Transverse colon (tissue), 4 donors: ENCODE results near the gene COL20A1. TPM values are rescaled to one million over a fixed set of nuclear protein-coding genes. Genes with fewer than 3 reads are reported as not detected.

ENCODE experiments used
- DNase-seq: peaks from one replicate; pipeline ENCODE4 v3.0.0-alpha.2; 2019
- H3K27ac ChIP-seq, 4 donors: fragments of 200-600 bp; sonication (generic); 2 replicates each; pipeline ENCODE4 v1.5.1; 2016 to 2018; ENCODE audit warnings: inconsistent platforms in 4 of 4
- H3K27me3 ChIP-seq: fragments of 200-600 bp; sonication (generic); 2 replicates; pipeline ENCODE4 v1.5.1; 2017; ENCODE audit warnings: inconsistent platforms
- H3K36me3 ChIP-seq, 4 donors: fragments of 200-600 bp; sonication (generic); 2 replicates each; pipeline ENCODE4 v1.5.1; 2017 to 2019; ENCODE audit warnings: inconsistent platforms in 4 of 4
- H3K4me1 ChIP-seq, 4 donors: fragments of 200-600 bp; sonication (generic); 2 replicates each; pipeline ENCODE4 v1.5.1; 2017 to 2020; ENCODE audit warnings: inconsistent platforms in 4 of 4
- H3K4me3 ChIP-seq, 4 donors: fragments of 200-600 bp; sonication (generic); 1 replicate in 1 of 4; 2 replicates in 3 of 4; pipeline versions ENCODE4 v1.5.1 to v1.6.1; 2017 to 2019; ENCODE audit warnings: inconsistent platforms in 4 of 4
- H3K9me3 ChIP-seq, 2 donors: fragments of 200-600 bp; sonication (generic); 2 replicates each; pipeline ENCODE4 v1.5.1; 2017 to 2019; ENCODE audit warnings: inconsistent platforms in 2 of 2
- EP300 ChIP-seq: sonication (generic); formaldehyde crosslinking; IDR thresholded peaks from one replicate; pipeline ENCODE4 v1.6.1; 2017; ENCODE audit warnings: antibody characterized with exemption, low read depth
- POLR2A ChIP-seq: fragments of 450-650 bp; IDR thresholded peaks from one replicate; pipeline ENCODE4 v1.6.1; 2016; ENCODE audit warnings: antibody characterized with exemption, mild to moderate bottlenecking, moderate library complexity
- POLR2AphosphoS5 ChIP-seq, 3 donors: sonication (generic); formaldehyde crosslinking; IDR thresholded peaks; one replicate each; pipeline ENCODE4 v1.6.1; 2016; ENCODE audit warnings: antibody characterized with exemption in 3 of 3
- WGBS, 2 donors: methylation state at CpG; one replicate each; pipeline ENCODE4 v1.1.5; 2018; ENCODE audit warnings: low coverage in 1 of 2; 5-methylcytosine and 5-hydroxymethylcytosine counted together
- in situ Hi-C, 4 donors: fragments of 200-750 bp; cut with MboI; loops; one replicate each; pipeline versions ENCODE4 v1.15.0 to v1.15.1; 2017; ENCODE audit warnings: low sequenced_read_pairs in 3 of 4, low pct_ligation_motif_present in 1 of 4, low pct_unique_long_range_greater_than_20kb in 1 of 4
- intact Hi-C: fragments of 100-400 bp; cut with DNase I; formaldehyde crosslinking; loops from one replicate; pipeline ENCODE4 v1.15.1; 2023; ENCODE audit warnings: low total_unique reads
- total RNA-seq, 4 donors: library from RNA; depleted of rRNA; stranded (reverse); fragments of >200 nt; gene quantifications; one replicate each; pipeline ENCODE4 v1.1.0, GENCODE V29; 2016
- TF ChIP-seq, protein P1 (sequence below), 5 experiments: fragments of 200-600 bp in 3 of 5; fragments of 450-650 bp in 2 of 5; sonication (generic) in 3 of 5; IDR thresholded peaks; 1 replicate in 2 of 5; 2 replicates in 3 of 5; pipeline ENCODE4 v1.5.1; 2016 to 2017; ENCODE audit warnings: antibody characterized with exemption in 5 of 5, inconsistent platforms in 3 of 5, mild to moderate bottlenecking in 2 of 5, moderate library complexity in 1 of 5

COL20A1 gene
- total RNA-seq, 4 donors from 2014 or later = 43.8 TPM; not detected in 3

DNA sequence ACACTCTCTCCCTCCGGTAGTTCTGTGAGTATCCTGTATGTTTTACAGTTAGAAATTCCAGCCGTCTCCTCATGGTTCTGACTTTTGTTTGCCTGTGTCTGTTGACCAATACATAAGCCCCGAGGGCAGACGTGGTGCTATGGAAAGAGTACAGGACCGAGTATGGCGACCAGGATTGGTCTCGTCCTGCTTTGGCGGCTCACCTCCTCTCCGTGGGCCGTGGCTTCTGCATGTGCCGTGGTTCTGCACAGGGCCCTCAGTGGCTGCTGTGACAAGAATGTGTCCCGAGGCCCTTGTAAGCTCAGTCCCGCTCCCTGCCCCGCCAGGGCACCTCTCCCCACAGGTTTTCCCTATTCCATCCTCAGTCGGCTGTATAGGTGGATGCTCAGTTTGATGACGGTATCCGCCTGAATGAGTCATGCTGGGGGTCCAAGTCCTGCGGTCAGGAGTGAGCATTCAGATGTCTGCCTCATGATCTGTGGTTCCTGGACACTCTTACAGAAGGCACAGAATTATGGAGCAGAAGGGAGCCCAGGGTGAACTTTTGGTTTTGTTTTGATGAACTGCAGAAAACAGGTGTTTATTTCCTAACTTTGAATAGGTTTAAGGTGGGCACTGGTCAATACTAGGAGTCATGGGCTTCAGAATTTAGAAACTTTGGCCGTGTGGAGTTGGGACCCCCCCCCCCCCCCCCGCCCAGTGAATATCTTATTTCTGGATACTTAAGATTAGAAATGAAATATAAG is 19.2 kb upstream of the COL20A1 start:
- 26 to 34% methylated on average over 6 to 20 of the region's 20 CpGs for WGBS, 2 donors
- Histone ChIP-seq H3K9me3 (no peaks in the 10 kb centered on the region), H3K27me3 (no peaks in the 10 kb centered on the region), H3K4me1 (peaks cover 13 to 27% (median 19%) of the 10 kb centered on the region in 4 donors), H3K36me3 (peaks cover 0 to 10% (median 2%) of the 10 kb centered on the region in 4 donors), H3K27ac (peak overlapping the region in 3 of 4 donors; percentile 83 to 85 (median 85)), H3K4me3 (peak overlapping the region; percentile 93 to 100 (median 95))
- DNase-seq = no peak
- TF ChIP-seq POLR2A = no peak
- TF ChIP-seq, protein P1, sequence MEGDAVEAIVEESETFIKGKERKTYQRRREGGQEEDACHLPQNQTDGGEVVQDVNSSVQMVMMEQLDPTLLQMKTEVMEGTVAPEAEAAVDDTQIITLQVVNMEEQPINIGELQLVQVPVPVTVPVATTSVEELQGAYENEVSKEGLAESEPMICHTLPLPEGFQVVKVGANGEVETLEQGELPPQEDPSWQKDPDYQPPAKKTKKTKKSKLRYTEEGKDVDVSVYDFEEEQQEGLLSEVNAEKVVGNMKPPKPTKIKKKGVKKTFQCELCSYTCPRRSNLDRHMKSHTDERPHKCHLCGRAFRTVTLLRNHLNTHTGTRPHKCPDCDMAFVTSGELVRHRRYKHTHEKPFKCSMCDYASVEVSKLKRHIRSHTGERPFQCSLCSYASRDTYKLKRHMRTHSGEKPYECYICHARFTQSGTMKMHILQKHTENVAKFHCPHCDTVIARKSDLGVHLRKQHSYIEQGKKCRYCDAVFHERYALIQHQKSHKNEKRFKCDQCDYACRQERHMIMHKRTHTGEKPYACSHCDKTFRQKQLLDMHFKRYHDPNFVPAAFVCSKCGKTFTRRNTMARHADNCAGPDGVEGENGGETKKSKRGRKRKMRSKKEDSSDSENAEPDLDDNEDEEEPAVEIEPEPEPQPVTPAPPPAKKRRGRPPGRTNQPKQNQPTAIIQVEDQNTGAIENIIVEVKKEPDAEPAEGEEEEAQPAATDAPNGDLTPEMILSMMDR (IDR thresholded peaks at IDR 0.05) = no peak
- TF ChIP-seq POLR2AphosphoS5 (IDR thresholded peaks at IDR 0.05) = no peak
- no peak for TF ChIP-seq EP300
- in situ Hi-C loops = no loop called here
- intact Hi-C loops = no loop called here

DNA sequence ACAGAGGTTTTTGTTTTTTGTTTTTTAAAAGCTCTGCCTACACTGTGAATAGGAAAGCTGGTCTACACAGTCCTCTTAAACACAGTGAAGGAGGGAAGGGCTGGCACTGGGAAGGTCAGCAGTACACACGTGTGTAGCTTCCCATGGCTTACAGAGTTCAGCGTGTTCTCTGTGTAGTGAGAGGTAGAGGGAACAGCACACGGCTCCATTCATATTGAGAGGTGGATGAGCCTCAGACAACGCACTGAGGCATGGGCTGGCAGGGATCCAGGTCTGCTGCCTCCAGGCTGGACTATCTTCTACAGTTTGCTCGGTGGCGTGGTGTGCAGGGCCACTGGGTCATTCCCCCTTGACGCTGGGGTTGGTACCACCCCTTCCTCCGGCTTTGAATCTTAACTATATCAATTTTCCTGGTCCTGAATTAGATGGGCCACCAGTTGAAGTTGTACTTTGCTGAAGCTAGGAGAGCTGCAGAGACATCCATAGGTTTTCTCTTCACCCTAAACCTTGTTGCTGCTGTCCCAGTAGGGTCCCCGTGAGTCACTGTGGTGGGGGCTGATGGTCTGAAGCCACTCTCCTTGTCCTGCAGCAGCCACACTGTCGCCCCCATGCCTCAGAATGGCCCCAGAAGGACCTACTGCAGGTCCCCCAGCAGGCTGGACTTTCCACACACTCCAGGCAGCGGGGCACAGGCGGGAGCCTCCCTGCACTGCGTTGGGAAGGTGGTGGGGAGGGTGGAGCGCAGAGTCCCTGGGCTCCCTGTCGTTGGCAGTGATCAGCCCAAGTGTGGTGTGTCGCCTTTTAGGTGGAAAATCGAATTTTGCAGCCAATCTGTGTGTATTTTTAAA is 18.4 kb upstream of the COL20A1 start:
- TF ChIP-seq POLR2A (no peak), EP300 (no peak), POLR2AphosphoS5 (IDR thresholded peaks at IDR 0.05) (no peak)
- TF ChIP-seq, protein P1 (IDR thresholded peaks at IDR 0.05) = no peak
- Histone ChIP-seq H3K9me3 (no peaks in the 10 kb centered on the region), H3K27me3 (no peaks in the 10 kb centered on the region), H3K27ac (no peak overlapping the region), H3K4me1 (peaks cover 13 to 27% (median 19%) of the 10 kb centered on the region in 4 donors), H3K4me3 (no peak overlapping the region), H3K36me3 (peaks cover 0 to 17% (median 6%) of the 10 kb centered on the region in 4 donors)
- intact Hi-C loops (no loop called here), in situ Hi-C loops (no loop called here)
- WGBS, 2 donors = 78 to 81% methylated on average over 6 to 17 of the region's 17 CpGs
- no peak for DNase-seq

DNA sequence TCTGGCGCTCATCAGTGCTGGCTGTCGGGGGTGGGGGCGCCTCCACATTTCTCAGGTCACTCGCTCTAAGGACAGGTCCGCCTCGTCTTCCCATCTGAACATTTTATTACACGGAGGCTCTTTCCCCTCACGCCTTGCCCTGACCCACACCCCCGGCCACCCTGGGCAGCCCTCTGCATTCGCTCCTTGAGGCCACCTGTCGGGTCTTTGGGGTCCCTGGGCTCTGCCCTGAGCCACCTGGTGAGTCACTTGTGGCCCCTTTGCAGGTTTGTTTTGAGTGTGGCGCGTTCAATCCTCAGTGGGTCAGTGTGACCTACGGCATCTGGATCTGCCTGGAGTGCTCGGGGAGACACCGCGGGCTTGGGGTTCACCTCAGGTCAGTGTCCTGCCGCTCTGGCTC is 17.2 kb upstream of the COL20A1 start:
- DNase-seq = no peak
- Histone ChIP-seq H3K9me3 (no peaks in the 10 kb centered on the region), H3K36me3 (peaks cover 0 to 26% (median 10%) of the 10 kb centered on the region in 4 donors), H3K27ac (no peak overlapping the region), H3K4me1 (peaks cover 13 to 27% (median 19%) of the 10 kb centered on the region in 4 donors), H3K27me3 (no peaks in the 10 kb centered on the region), H3K4me3 (no peak overlapping the region)
- intact Hi-C loops (no loop called here), in situ Hi-C loops (no loop called here)
- 93 to 100% methylated on average over 2 to 18 of the region's 18 CpGs for WGBS, 2 donors
- no peak for TF ChIP-seq POLR2AphosphoS5 (IDR thresholded peaks at IDR 0.05)
- TF ChIP-seq, protein P1 (IDR thresholded peaks at IDR 0.05) = no peak
- TF ChIP-seq EP300 = no peak
- no peak for TF ChIP-seq POLR2A

DNA sequence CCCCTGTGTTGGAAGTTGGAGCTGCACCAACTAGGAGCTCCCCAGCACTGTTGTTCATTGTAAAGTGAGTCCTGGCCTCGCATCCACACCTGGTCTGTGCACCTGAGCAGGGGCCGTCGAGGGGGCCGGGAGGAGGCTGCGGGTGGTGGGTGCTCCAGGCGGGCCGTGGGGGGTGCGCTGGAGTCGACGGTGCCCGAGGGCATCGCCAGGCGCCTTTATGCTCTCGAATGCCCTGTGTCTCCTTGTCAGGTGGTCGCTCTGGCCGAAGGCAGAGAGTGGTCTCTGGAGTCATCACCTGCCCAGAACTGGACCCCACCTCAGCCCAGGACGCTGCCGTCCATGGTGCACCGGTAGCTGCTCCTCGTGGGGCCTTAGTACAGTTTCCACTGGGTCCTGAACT is 16.0 kb upstream of the COL20A1 start:
- Histone ChIP-seq H3K4me1 (peaks cover 13 to 23% (median 16%) of the 10 kb centered on the region in 4 donors), H3K4me3 (no peak overlapping the region), H3K36me3 (peaks cover 0 to 26% (median 10%) of the 10 kb centered on the region in 4 donors), H3K9me3 (no peaks in the 10 kb centered on the region), H3K27me3 (no peaks in the 10 kb centered on the region), H3K27ac (no peak overlapping the region)
- DNase-seq = no peak
- in situ Hi-C loops (no loop called here), intact Hi-C loops (no loop called here)
- TF ChIP-seq POLR2A (no peak), POLR2AphosphoS5 (IDR thresholded peaks at IDR 0.05) (no peak), EP300 (no peak)
- TF ChIP-seq, protein P1 (IDR thresholded peaks at IDR 0.05) = no peak
- 95% methylated on average over 20 of the region's 20 CpGs; no CpG with 5 or more reads in 1 of the 2 donors for WGBS, 2 donors
